HG03460 (cell line): ENCODE results near the gene LTB.
"Not testable (repeated sequence)": the region's sequence is repeated elsewhere in the genome, so short reads cannot be mapped to it uniquely, and the experiment has no call there.

ENCODE experiments used
- ATAC-seq: cut with Tn5 transposase; IDR thresholded peaks from one replicate; pipeline ENCODE4 v1.9.1; 2021; ENCODE audit not compliant: unreplicated experiment

LTB gene

GRCh38 chr6:31556307-31556706 is 25.9 kb downstream of the LTB start:
- no peak for ATAC-seq

GRCh38 chr6:31551371-31551770 is 30.9 kb downstream of the LTB start:
- ATAC-seq: not testable (repeated sequence)

- no peak for ATAC-seq
These were observed 33.7 kb downstream of the LTB start for GRCh38 chr6:31548544-31548873.

GRCh38 chr6:31547727-31548543 is 34.3 kb downstream of the LTB start:
- ATAC-seq: no peak

- peak; percentile 73 for ATAC-seq
These were observed 35.1 kb downstream of the LTB start, which contains the start of gene NFKBIL1 for GRCh38 chr6:31546958-31547726. Gene NFKBIL1, plus strand, starts transcription at chr6:31547608. Its CDS starts 87 bp downstream, at chr6:31547695.

- ATAC-seq: peak; percentile 46
These were observed 35.8 kb downstream of the LTB start, which contains the start of gene ATP6V1G2 for GRCh38 chr6:31546339-31546957. Gene ATP6V1G2, minus strand, starts transcription at chr6:31546608. Its CDS starts 49 bp downstream, at chr6:31546559.

- ATAC-seq: no peak
These were observed 36.9 kb downstream of the LTB start for GRCh38 chr6:31545291-31545690.

GRCh38 chr6:31544676-31545075 is 37.5 kb downstream of the LTB start:
- ATAC-seq: no peak

GRCh38 chr6:31543639-31544038 is 38.6 kb downstream of the LTB start:
- no peak for ATAC-seq

GRCh38 chr6:31541658-31542521 is 40.3 kb downstream of the LTB start, which contains the start of gene DDX39B:
Gene DDX39B, minus strand, starts transcription at chr6:31542003. Its CDS starts 1,471 bp downstream, at chr6:31540532.
- ATAC-seq: peak; percentile 63

GRCh38 chr6:31541059-31541657 is 41.1 kb downstream of the LTB start:
- ATAC-seq: no peak

- no peak for ATAC-seq
These were observed 41.6 kb downstream of the LTB start for GRCh38 chr6:31540640-31541039.

GRCh38 chr6:31538805-31539400 is 43.3 kb downstream of the LTB start:
- no peak for ATAC-seq

GRCh38 chr6:31535538-31536324 is 46.5 kb downstream of the LTB start:
- ATAC-seq: no peak

GRCh38 chr6:31534521-31535040 is 47.6 kb downstream of the LTB start:
- ATAC-seq: no peak

GRCh38 chr6:31534011-31534410 is 48.2 kb downstream of the LTB start:
- no peak for ATAC-seq

GRCh38 chr6:31533455-31533841 is 48.8 kb downstream of the LTB start:
- ATAC-seq: no peak

- no peak for ATAC-seq
These were observed 49.4 kb downstream of the LTB start for GRCh38 chr6:31532644-31533454.
